ENCODE results near the gene DCAF16.
A peak's percentile ranks its signal among the peaks of the same experiment; 100 is the strongest.
"Not testable (repeated sequence)": the region's sequence is repeated elsewhere in the genome, so short reads cannot be mapped to it uniquely, and the experiment has no call there.

DCAF16 gene

DNA sequence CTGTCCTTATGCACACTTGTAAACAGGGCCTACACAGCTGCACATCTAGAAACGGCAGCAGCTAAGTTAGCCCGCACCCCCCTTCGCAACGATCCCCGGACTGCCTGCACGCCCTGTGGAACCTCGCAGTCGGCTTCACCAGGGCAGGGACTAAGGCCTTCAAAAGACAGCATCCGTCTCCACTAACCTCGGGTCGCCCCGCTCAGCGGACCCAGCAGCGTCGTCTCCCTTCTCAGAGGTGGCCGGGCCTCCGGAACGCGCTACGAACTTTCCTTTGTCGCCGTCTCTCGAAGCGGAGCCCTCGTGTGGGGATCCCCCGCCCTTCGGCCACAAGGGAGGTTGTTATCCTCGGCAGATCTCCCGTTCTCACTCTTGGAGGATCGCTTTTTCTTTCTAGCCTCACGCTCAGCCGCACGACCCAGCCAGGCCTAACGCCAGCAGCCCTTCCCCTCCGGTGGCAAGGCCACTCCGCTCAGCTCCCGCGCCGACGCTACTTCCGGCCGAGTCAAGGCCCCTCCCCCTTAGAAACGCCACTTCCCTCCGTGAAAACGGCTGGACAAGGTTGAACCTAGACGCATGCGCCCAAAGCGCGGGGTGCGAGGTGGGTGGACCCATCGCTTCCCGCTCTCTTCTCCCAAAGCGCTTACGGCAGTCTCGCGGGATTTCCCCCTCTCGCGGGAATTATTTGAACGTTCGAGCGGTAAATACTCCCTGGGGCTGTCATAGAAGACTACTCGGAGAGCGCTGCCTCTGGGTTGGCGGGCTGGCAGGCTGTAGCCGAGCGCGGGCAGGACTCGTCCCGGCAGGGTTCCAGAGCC lies at the start of gene DCAF16, which contains the start of gene NCAPG:
Gene DCAF16 (minus strand): TSS at position 498 of the 818 bp plus-strand sequence. CDS start 6,616 bp downstream, outside the sequence.
Gene NCAPG (plus strand): TSS at position 720 of the 818 bp plus-strand sequence. CDS start 99 bp downstream, outside the sequence.
- DNase-seq = peak; percentile 100

DNA sequence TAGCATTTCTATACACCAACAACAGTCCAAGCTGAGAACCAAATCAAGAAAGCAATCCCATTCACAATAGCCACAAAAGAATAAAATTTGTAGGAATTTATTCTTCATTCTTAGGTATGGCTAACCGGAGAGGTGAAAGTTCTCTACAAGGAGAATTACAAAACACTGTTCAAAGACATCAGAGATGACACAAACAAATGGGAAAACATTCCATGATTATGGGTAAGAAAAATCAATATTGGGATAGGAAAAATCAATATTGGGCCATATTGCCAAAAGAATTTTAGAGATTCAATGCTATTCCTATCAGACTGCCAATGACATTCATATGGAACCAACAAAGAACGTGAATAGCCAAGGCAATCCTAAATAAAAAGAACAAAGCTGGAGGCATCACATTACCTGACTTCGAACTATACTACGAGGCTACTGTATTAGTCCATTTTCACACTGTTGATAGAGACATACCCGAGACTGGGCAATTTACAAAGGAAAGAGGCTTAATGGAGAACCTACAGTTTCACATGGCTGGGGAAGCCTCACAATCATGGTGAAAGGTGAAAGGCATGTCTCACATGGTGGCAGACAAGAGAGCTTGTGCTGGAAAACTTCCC lies 49.3 kb upstream of the DCAF16 start:
- no peak for DNase-seq

DNA sequence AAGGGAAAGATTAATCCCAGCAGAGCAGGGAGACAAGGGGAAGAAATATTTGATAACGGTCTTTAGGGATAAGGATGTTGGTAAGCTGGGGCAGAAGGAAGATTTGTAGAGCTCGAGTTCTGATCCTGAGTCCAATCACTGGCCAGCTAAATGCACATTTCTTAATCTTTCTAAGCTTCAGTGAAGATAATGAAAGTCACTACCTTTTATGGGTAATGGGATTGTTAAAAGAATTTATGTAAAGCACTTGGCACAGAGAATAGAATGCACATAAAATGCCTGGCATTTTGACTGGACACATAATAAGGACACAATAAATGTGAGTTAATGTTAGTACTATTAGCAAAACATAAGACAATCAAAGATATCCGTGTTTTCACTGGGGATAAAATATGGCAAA lies 43.5 kb upstream of the DCAF16 start:
- DNase-seq = no peak

DNA sequence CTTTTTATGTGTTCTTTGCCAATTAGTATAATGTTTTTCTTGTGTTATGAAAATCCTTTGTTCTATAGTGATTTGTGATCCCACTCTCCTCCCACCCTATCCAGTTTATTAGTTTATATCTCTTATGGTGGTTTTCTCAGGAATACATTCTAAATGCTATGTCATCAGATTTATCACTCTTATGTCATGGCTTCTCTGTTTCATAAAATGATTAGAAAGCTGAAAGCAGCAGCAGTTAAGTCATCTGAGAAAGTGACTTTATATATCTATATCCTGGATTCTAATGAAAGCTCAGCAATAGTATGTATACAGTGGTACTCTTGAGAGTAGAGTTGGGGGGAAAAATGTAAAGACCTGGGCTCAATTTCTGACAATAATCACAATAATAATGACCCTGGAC lies 41.4 kb upstream of the DCAF16 start:
- DNase-seq = no peak

DNA sequence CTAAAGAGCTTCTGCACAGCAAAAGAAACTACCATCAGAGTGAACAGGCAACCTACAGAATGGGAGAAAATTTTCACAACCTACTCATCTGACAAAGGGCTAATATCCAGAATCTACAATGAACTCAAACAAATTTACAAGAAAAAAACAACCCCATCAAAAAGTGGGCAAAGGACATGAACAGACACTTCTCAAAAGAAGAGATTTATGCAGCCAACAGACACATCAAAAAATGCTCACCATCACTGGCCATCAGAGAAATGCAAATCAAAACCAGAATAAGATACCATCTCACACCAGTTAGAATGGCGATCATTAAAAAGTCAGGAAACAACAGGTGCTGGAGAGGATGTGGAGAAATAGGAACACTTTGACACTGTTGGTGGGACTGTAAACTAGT lies 39.7 kb upstream of the DCAF16 start:
- DNase-seq = not testable (repeated sequence)

DNA sequence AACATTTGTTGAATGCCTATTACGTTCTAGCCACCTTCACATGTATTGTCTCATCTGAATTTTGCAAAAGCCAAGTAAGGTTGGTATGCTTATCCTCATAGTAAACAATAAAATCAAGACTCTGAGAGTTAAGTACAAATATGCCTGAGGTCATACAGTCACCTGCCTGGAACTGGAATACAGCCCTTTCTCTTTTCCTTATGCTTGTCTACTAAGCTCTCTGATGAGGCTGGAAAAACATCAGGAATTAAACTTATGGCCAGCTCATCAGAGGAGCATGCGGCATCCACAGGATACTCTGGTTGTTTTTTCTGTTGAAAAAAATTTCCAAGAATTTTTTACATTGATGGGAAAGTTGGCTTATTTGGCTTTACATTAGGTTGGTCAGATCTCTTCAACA lies 35.7 kb upstream of the DCAF16 start:
- DNase-seq = no peak

DNA sequence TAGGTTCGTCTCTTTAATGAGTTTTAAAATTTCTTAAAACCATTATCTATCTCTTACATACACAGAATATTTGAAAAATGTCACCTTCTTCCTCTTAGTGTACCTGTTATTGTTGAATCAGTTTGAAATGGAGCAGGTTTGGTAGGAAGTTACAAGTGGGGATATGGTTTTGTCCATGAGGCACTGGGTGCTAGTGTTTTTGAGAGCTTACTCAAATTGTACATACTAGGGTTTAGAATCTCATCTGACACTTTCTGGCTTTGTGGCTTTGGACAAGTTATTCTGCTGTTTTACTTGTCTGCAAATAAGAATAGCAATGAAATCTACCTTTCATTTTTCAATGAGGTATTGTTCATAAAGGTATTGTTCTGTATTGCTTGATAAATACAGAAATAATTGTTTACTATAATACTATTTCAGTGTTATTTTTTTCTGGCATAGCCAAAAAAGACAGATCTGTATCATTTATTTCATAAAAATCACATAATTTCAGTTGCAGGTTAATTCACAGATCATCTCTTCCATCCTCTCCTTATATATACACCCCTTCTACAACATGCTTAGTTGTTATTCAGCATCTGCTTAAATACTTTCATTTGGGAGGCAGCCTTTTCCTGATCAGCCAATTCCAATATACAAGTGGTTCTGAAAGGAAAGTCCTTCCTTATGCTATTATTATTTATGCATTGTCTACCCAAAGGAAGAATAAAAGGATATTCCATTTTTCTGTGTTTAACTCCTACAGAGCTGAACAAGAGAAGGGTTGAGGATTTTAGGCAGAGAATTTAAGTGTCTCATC lies 13.5 kb upstream of the DCAF16 start:
- DNase-seq = no peak

DNA sequence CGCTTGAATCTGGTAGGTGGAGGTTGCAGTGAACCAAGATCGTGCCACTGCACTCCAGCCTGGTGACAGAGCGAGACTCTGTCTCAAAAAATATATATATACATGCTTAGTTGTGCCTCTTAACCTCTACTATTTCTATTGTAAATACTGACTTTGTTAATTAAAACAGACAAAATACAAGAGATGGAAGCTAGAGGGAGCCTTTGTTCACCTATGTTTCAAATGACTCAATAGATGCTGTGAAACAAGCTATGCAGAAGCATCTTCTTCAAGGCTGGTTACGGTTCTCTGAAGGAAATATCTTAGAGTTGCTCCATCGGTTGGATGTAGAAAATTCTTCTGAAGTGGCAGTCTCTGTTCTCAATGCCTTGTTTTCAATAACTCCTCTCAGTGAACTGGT lies 6.5 kb upstream of the DCAF16 start:
- peak; percentile 79 for DNase-seq

DNA sequence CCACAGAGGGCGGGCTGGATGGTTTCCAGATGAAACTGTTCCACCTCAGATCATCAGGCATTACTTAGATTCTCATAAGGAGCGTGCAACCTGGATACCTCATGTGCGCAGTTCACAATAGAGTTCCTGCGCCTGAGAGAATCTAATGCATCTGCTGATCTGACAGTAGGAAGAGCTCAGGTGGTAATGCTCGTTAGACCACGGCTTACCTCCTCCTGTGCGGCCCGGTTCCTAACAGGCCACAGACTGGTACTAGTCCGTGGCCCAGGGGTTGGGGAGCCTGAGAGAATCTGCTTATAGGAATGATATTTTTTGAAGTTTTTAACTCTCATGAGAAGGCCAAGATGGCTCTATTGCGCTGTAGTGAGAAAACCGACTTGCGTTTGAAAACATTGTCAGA lies 5.6 kb upstream of the DCAF16 start:
- DNase-seq = no peak

DNA sequence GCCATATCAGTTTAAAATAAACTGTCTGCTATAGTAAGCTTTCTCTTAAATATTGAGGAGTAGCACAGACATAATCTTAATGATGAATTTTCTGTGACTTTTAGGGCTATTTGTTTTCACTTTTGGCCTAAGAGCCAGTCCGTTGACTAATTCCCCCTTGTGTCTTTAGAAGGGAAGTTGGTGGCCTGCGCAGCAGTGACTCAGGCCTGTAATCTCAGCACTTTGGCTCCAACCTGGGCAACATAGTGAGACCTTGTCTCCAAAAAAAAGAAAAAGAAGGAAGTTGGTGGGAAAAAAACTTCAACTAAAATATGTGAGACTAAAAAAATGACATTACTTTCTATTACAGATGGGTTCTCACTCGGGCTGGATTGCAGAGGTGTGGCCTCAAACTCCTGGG lies 3.6 kb upstream of the DCAF16 start:
- DNase-seq = peak; percentile 47

DNA sequence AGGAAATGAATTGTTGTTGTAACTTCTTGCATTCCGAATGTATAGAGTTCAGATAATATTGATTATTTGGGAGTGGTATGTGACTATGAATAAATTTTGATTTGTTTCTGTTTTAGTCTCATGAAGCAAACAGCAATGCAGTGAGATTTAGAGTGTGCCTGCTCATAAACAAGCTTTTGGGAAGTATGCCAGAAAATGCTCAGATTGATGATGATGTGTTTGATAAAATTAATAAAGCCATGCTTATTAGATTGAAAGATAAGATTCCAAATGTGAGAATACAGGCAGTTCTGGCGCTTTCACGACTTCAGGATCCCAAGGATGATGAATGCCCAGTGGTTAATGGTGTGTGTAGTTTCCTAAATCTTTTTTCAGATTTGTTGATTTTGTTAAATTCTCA lies 2.2 kb upstream of the DCAF16 start:
- peak; percentile 12 for DNase-seq

DNA sequence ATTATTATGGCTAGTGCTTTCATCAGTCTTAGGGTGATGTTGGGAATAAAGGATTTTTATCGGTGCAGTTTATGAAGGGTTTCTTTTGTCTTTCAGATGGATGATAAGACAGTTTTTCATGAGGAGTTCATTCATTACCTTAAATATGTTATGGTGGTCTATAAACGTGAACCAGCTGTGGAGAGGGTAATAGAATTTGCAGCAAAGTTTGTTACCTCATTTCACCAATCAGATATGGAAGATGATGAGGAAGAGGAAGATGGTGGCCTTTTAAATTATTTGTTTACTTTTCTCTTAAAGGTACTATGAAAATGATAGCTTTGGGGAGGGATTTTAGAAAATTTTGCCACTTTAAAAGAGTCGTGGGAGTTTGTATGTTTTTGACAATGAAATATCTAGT lies 1.6 kb upstream of the DCAF16 start:
- peak; percentile 43 for DNase-seq

DNA sequence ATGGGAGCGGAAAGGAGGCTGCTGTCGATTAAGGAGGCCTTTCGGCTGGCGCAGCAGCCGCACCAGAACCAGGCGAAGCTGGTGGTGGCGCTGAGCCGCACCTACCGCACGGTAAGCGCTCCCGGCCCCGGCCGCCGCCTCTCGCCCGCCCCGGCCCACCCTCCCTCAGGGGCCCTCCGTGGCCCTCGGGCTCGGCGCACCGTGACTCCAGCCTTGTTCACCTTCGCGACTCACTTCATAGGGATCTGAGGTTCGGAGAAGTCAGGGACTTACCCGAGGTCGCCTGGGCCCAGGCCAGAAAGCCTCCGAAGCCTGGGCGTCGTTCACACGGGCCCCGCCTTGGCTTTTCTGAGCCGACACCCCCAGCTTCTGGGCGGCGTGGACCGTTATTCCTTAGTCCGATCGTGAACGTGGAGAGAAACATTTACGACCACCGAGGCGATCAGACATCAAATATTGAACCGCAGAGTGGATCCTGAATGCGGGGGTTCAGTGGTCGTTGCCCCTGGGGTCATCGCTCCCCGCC lies 584 bp upstream of the DCAF16 start:
- peak; percentile 70 for DNase-seq

DNA sequence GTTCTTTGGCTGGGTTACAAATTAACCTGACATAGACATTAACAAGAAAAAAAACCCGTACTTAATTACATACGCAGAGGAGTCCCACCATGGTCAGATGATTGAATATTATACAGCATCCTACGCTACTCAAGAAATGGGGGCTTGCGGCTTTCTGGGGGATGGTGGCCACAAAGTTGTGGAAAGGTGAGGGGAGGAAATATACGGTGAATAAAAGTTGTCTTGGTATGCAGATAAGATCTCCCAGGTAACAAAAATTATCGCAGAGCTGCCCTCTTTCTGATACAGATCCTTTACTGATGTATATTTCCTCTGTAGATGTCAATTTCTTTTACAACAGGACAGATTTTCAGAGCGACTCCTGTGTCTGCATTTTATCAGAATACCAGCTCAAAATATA lies 890 bp downstream of the DCAF16 start:
- peak; percentile 26 for DNase-seq

DNA sequence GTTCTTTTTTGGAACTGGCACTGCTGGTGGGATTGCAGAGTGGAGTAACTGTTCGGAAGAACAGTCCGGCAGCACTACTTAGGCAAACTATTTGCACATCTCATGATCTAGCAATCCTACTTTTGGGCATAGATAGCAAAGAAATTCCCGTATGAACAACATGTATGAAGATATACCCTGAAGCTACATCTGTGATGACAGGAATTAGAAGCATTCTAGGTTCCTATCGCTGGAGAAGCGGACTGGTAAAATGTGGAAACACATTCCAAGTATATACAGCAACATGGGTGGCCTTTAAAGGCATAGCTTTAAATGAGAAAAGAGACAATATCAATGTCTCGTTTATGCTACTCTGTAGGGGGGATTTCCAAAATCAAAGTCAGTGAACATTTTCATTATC lies 3.1 kb downstream of the DCAF16 start:
- no peak for DNase-seq

DNA sequence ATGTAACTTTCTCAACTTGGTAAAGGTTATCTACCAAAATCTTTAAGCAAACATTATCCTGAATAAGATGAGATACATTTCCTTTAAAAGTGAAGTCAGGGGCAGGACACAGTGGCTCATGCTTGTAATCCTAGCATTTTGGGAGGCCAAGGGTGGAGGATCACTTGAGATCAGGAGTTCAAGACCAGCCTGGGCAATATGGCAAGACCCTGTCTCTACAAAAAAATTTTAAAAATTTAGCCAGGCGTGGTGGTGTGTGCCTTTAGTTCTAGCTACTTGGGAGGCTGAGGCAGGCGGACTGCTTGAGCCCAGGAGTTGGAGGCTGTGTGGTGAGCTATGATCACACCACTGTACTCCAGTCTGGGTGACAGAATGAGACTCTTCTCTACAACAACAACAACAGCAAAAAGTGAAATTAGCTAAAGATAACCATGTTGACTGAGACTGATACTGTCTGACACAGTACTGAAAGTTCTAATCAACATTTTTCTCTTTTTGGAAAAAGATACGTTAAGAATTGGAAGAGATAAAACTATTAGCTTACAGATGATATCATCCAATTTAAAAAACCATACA lies 4.9 kb downstream of the DCAF16 start:
- DNase-seq = no peak

DNA sequence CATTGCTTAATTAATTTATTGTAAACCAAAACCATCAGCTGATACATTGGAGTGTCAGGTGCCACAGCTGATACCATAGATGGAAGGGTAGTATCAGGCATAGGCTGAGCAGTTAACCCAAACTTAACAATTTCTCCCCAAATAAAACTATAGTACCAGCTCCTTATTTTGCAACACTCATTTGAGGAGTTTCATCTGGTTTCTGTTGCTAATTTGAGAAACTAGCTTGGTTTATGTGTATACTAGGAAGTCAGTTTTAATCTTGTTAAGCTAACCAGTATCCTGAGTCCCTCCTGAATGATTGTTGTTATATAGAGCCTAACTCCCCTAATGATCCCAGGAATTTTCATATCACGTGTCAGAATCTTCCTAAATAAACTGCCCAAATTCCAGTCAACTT lies 12.7 kb downstream of the DCAF16 start:
- no peak for DNase-seq

DNA sequence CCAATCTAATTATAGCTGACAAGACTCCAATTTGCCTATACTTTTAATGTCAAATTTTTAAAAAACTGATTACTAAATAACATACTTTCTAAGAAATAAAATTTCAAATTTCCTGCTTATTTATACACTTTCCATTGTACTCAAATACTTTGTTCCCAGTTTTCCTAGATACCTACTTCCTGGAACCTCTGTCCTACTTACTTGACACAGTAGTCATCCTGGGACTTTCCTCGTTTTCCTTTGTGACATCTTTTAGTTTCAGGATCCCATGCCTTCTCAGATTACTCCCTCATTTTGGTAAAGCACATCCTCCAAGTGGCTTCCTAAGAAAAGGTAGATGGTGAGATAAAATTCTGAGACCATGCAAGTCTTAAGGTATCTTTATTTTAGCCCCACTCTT lies 15.8 kb downstream of the DCAF16 start:
- DNase-seq = no peak

DNA sequence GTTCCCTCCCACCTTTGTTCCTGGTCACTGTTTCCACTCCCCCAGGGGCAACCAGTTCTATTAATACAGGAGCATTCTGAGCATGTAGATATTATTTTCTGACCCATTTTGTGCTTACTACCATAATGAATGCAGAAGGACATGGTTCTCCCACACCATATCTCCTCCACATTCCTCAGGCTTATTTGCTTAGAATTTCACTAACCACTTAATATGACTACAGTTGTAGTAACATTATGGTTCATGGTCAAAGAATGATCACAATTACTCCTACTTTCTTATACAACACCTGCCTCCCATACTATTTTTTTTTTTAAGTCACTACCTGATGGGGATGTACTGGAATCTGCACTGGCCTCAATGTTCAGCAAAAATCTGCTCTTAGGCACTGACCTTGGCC lies 21.6 kb downstream of the DCAF16 start:
- no peak for DNase-seq

DNA sequence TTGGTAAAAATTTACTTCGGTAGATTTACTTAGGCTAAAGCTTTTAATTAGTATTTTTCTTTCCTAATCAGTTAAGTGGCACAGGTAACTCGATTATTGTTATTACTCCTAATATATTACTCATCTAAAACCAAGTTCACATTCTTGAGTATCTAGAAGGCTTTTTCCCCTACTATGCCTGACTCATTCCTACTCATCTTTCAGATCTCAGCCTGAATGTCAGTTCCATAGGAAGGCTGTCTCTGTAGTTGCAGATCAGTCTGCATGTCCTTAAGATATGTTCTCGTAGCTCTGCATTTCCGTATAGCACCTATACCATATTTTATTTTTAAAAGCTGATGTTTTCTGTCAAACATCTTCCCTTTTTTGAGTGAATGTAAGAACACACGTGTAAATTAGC lies 23.2 kb downstream of the DCAF16 start:
- DNase-seq = no peak

DNA sequence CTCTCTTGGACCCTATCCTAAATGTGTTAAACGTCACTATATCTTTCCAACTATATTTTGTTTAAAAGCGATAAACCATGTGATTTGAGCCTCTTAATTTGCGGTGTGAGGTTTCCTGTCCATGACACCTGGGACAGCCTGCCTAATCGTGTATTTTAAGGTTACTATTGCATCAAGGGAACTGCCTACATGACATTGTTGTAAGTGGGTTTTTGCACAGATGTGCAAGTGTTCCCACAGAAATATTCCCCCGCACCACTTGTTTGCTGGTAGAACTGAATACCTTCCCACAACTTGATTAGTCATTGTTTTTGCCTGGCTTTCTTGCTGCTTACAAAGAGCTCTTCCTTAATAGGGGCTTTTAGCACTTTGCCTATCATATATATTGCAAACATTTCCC lies 24.0 kb downstream of the DCAF16 start:
- DNase-seq = peak; percentile 35

DNA sequence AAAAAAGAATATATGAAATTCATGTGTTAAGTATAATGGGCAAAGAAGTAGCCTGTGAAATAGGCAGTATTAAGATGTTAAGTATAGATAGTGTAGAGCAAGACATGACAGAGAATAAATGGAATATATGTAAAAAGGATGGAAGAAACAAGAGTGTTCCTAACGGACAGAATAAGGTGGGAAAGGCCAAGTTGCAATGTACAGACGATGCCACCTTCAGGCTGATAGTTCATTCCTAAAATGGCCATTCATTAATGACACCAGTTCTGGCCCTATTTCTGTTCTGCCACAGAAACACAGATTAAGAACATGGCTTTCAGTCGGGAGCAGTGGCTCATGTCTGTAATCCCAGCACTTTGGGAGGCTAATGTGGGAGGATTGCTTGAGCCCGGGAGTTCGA lies 24.7 kb downstream of the DCAF16 start:
- no peak for DNase-seq
